Right lung (tissue), 10 donors: Measurements from ENCODE around the gene PIK3R2. TPM values are rescaled to one million over a fixed set of nuclear protein-coding genes. Genes with fewer than 3 reads are reported as not detected.
"Not testable (repeated sequence)": the region's sequence is repeated elsewhere in the genome, so short reads cannot be mapped to it uniquely, and the experiment has no call there.

Experiments
- DNase-seq, 2 donors: peaks; one replicate each; pipeline ENCODE4 v3.0.0-alpha.2; 2013
- long read RNA-seq, 8 donors: transcript quantifications; one replicate each; lab custom pipeline, GENCODE V29; 2026
- polyA plus RNA-seq, 5 donors: library from polyadenylated mRNA; unstranded; fragments of 120-200 nt; gene quantifications; one replicate each; pipeline versions ENCODE4 v1.2.1 to v1.2.3, GENCODE V29; 2013; ENCODE audit warnings: inconsistent platforms in 1 of 5, low replicate concordance in 1 of 5; ENCODE audit not compliant: insufficient read length in 5 of 5, insufficient read depth in 1 of 5

The PIK3R2 gene
- 10 to 100 TPM; 20.7 to 57.0 (median 27.6) TPM for polyA plus RNA-seq
- long read RNA-seq, donor 1, full-length matches to known transcripts = 13 of 23 reads
- long read RNA-seq, donor 1, partial matches to known transcripts = 10 of 23 reads
- long read RNA-seq, donor 1, other reads (novel, unspliced or antisense) = 0 of 23 reads
- long read RNA-seq, donor 2, full-length matches to known transcripts = 6 of 11 reads
- long read RNA-seq, donor 2, partial matches to known transcripts = 5 of 11 reads
- long read RNA-seq, donor 2, other reads (novel, unspliced or antisense) = 0 of 11 reads
- long read RNA-seq, donor 3, full-length matches to known transcripts = 6 of 13 reads
- long read RNA-seq, donor 3, partial matches to known transcripts = 7 of 13 reads
- long read RNA-seq, donor 3, other reads (novel, unspliced or antisense) = 0 of 13 reads
- long read RNA-seq, donor 4, full-length matches to known transcripts = 7 of 13 reads
- long read RNA-seq, donor 4, partial matches to known transcripts = 6 of 13 reads
- long read RNA-seq, donor 4, other reads (novel, unspliced or antisense) = 0 of 13 reads
- long read RNA-seq, donor 5, full-length matches to known transcripts = 5 of 18 reads
- long read RNA-seq, donor 5, partial matches to known transcripts = 13 of 18 reads
- long read RNA-seq, donor 5, other reads (novel, unspliced or antisense) = 0 of 18 reads
- long read RNA-seq, donor 6, full-length matches to known transcripts = 5 of 15 reads
- long read RNA-seq, donor 6, partial matches to known transcripts = 10 of 15 reads
- long read RNA-seq, donor 6, other reads (novel, unspliced or antisense) = 0 of 15 reads
- long read RNA-seq, donor 7, full-length matches to known transcripts = 16 of 26 reads
- long read RNA-seq, donor 7, partial matches to known transcripts = 10 of 26 reads
- long read RNA-seq, donor 7, other reads (novel, unspliced or antisense) = 0 of 26 reads
- long read RNA-seq, donor 8, full-length matches to known transcripts = 4 of 9 reads
- long read RNA-seq, donor 8, partial matches to known transcripts = 5 of 9 reads
- long read RNA-seq, donor 8, other reads (novel, unspliced or antisense) = 0 of 9 reads

DNA sequence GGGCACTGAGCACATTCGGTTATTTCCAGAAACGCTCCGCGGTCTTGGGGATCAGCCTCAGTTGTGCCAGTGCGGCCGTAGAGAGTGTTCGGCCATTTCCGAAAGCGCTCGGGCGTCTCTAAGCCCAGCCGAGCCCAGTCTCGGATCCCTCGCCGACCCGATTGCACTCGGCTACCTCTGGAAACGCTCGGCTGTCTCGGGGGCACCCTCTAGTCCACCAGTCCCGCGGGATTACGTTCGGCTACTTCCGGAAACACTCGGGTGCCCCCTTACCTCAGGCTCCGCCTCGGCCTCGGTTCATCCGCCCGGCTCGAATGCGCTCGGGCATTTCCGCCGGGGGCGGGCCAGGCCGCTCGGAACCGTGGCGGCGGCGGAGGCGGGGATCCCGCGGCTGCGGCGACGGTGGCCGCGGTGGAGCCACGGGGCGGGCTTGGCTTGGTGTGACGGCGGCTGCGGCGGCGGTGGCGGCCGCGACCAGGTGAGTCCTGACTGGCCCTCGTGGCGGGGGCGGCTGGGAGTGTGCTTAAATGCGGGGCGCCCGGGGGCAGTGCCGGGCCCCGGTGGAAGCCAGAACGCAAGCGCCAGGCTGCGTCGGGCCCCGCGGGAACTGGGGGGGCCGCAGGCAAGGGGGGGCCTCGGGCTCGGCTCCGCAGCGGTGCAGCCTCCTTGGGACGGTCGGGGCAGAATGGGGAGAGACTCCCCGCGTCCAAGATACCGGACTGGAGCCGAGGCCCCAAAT, at the start of gene PIK3R2:
PIK3R2 (plus strand) TSS at position 347 of the 739 bp plus-strand sequence. CDS start 2,717 bp downstream, outside the sequence.
- DNase-seq = peak; percentile 99

DNA sequence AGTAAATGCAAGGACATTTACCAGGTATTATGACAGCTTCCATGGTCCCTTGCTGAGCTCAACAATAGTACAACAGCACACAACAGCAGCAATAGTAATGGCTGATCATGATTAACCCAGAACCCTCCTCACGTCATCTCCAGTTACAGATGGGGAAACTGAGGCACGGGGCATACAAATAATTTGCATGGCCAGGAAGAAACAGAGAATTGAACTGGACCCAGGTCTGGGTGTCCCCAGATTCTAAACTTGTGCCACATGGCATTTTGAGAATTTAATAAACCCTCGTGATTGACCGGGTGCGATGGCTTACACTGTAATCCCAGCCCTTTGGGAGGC, 48.2 kb upstream of the PIK3R2 start:
- DNase-seq = no peak

DNA sequence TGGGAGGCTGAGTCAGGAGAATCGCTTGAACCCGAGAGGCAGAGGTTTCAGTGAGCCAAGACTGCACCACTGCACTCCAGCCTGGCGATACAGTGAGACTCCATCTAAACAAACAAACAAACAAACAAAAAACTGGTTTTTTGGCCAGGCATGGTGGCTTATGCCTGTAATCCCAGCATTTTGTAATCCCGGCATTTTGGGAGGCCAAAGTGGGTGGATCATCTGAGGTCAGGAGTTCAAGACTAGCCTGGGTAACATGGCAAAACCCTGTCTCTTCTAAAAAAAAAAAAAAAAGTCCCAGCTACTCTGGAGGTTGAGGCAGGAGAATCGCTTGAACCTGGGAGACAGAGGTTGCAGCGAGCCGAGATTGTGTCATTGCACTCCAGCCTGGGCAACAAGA, 47.7 kb upstream of the PIK3R2 start:
- not testable (repeated sequence) for DNase-seq

DNA sequence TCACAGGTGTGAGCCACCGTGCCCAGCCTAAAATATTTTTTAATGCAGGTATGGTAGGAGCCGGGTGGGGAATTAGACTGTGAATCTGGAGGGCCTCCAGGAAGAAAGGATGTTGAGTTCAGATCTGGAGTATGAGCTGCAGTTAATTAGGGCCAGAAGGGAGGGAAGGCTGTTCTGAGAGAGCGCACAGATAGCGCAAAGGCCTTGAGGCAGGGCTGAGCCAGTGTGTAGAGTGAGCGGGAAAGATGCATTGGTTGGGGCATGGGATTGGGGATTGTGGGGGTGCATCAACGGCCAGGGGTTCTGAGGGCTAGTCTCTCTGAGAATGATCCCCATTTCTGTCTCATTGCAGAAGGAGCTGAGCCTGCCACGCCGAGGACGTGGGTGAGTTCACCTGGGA, 45.7 kb upstream of the PIK3R2 start:
- DNase-seq = no peak

DNA sequence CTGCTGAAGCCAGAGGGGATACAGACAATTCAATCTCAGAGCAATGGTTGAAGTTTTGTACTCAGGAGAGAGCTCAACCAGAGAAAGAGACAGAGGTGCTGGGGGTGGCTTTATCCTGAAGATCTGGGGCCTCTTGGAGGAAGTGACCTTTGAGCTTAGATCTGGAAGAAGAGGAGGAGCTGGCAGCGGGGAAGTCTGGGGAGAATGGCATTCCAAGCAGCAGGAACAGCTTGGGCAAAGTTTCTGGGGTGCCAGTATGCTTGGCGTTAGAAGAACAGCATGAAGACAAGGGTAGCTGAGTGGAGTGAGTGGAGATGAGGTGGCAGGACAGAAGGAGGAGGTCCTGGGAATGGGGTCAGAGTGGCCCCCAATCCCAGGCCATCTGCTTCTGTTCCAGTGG, 44.1 kb upstream of the PIK3R2 start:
- no peak for DNase-seq

DNA sequence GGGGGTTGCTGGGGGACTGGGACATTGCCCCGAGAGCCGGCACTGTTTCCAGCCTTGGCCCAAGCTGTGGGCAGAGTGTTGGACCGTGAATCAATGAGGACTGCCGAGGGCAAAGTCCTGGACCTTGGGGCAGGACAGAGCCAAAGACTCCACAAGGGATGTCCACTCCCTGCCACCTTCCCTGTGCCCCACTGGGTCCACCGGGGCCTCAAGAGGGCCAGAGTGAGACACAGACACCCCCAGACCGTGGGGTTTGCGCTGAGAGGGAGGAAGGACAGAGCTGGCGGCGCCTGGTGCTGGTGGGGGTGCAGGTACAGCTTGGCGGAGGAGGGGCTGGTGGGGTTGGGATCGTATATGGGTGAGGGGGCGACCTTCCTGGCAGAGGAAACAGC, 43.6 kb upstream of the PIK3R2 start:
- no peak for DNase-seq

DNA sequence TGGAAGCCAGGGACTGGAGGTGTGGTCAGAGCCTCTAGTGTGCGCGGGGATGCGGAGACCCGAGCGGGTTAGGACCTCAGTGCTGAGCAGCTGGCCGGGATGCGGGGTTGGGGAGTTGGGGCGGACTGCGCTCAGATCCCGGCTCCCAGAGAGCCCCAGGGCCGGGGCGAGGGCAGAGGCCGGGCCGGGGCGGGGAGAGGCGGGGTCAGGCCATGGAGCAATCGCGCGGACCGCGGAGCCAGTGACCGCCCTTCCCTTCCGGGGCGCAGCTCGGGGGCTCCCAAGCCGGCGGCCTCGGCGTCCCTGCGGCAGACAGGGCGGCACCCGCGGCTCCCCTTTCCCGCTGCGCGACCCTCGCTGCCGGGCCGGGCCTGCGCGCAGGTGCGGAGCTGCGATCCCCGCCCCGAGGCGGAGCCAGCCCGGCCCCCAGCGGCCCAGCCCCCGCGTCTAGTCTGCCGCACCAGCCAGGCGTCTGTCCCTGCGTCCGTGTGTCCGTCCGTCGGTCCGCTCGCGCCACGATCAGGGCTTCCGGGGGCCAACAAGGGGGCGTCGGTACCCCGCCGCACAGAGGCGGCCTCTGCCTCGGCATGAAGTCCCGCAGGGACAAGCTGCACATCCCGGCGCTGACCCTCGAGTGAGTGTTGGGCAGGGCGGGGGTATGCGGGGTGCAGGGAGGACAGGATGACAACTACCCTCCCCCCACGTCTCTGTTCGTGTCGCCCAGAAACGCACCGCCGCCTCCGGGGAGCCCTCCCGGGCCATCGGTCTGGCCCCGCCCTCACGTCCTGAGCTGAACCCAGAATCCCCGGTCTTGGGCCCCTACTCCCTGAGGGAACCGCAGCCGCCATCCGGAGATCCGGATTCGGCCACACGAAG, 43.0 kb upstream of the PIK3R2 start:
- DNase-seq = no peak

DNA sequence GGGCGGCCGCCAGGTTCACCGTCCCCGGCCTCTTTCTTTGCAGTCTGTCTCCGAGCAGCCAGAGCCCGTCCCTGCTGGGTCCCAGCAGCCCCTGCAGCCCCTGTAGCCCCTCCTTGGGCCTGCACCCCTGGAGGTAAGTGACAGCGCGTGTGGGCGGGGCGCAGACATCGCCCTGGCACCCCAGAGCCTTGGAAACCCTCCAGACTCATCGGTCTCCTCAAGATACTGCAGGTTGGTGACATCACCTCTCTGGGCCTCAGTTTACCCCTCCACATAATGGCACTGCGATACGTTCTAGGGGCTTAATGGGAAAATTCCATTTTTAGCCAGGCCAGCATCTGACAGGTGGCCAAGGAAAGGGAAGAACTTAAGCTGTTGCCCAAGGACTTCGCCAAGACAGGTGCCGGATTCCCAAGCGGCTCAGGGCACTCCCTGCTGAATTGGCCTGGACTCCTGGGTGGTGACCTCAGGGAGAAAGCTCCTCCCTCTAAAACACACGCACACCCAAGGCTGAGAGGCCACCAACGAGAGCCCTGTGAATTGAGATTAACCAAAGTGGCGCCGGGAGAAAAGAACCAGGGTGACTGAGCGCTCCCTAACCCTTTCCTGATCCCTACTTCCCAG, 42.2 kb upstream of the PIK3R2 start:
- DNase-seq = no peak

DNA sequence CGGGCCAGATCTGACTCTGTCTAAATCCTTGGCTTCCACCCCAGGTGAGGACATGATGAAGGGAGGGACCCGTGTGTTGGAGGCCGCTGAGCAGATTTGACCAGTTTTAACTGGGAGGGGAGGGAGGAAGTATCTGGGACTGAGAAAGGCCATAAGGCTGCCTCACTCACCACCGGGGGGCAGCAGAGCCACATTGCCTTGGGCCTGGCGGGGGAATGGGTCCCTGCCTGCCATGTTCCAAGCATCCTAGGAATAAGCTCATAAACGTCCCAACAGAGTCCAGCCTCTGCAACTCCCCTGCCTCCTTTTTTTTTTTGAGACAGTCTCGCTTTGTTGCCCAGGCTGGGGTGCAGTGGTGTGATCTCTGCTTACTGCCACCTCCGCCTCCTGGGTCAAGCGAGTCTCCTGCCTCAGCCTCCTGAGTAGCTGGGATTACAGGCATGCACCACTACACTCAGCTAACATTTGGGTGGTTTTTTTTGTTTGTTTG, 39.9 kb upstream of the PIK3R2 start:
- DNase-seq = peak; percentile 57 to 69

DNA sequence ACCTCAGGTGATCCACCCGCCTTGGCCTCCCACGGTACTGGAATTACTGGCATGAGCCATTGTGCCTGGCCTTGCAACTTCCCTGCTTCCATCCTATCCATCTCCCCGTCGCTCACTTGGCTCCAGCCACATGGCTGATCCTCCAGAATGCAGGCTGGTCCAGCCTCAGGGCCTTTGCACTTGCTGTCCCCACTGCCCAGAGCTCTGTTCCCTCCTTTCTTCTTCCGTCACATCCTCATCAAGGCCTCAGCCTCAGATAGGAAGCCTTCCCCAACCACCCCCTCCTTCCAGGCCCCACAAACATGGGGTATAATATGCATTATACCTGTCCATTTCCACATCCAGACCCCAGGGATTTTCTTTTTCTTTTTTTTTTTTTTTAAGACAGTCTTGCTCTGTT, 39.1 kb upstream of the PIK3R2 start:
- no peak for DNase-seq

DNA sequence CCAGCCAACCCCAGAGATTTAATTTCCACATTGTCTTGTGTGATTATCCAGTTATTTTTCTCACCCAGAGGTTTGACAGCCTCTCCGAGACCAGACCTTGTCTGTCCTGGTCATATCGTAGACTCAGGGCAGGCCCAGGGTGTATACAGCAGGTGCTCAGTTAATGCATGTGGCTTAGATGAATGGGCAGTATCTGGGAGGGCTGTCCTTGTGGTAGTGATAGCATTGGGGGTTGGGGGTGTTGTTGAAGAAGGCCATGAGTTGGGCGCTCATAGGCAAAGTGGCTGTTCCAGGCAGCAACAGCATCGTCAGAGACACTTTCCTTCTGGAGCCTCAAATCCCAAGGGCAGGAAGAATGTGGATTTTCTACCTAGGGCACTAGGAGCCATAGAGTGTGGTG, 38.5 kb upstream of the PIK3R2 start:
- DNase-seq = no peak

DNA sequence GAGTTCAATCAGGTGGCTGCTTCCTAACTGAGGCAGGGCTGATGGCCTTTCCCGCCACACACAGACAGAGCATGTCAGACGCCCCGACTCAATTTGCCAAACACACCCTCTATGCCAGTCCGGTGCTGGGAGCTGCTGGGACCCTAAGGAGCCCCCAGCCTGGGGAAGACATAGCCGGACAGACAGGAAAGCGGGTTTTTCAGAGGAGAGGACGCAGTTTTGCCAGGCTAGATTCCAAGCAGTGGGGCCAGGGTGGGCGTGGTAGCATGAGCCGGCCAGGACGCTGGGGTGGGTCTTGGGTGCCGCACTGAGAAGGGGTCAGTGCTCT, 35.6 kb upstream of the PIK3R2 start:
- DNase-seq = no peak

DNA sequence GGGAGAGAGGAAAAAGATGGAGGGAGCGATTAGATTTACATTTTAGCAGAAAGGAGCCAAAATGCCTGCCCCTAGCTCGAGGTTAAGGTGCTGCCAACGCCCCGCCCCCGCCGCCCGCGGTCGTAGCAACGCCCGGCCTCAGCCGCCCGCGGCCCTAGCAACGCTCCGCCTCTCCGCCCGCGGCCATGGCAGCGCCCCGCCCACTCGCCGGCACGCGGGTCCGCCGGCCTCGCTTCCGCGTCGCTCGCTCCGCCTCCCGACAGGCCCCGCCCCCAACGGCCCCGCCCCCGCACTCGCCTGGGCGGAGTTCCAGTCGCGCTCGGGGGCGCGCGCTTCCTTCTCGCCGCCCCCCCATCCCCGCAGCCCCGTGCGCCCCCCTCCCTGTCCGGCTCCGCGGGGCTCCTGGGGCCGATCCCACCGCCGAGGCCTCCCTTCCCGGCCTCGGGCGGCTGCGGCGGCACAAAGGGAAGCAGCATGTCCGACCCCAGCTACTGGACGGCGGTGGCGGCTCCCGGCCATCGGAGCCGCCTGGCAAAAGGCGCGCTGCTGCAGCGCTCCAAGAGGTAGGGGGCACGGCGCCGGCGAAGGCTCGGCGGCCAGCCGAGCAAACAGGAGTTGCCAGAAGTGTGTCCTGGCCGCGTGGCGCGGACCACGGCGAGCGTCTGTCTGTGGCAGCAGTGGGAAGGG, 35.1 kb upstream of the PIK3R2 start:
- DNase-seq = peak; percentile 88 to 89

DNA sequence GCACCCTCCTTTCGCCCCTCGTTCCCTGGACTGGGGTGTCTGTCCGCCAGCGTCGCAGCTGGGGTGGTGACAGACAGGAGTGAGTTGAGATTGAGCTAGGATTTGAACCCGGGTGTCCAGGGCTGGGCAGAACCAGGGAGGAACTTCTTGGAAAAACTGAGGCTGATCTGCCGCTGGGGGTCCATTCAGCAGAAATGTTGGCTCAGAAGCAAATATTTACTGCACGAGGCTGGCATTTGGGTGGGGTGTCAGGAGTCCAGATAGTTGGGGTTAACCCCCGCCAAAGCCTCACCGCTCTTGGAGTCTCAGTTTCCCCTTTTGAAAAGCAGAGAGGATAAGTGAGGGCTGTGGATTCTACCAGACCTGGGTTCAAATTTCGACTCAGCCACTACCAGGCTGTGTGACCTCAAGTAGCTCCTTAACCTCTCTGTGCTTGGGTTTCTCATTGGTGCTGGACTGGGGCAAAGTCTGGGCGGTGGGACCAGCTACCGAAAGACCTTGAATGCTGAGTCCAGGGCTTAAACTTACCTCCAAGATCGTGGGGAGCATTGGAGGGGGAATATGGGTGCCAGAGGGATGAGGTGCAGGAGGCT, 34.4 kb upstream of the PIK3R2 start:
- DNase-seq = no peak

DNA sequence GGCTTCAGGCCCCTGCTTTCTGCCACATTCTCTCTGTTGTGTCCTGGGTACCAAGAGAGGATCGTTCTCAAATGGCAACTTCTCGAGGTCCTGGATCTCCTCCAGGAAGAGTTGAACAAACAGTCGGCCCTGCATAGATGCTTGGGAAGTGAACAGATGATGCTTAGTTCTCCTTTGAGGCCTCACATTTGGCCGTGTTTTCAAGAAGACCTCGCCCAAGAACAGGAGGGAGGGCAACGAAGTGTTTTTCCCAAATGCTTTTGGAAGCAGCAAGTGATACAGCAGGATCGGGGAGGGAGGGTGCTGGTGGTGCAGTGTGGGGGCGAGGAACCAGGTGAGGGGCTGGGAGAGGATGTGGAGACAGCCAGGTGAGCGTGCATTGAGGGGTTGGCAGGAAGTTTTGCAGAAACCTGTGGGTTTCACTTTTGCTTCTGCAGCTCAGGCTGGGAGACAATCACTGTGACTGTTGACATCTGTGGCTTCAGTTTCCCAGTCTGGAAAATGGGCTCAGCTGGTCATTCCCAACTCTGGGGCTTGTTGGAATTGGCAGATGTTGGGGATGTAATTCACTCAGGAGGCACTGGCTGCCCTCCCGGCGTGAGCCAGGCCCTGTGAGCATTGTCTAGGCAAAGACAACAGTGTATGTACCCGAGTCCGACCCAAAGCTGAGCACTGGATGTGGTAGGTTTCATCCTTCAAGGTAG, 33.8 kb upstream of the PIK3R2 start:
- DNase-seq = no peak

DNA sequence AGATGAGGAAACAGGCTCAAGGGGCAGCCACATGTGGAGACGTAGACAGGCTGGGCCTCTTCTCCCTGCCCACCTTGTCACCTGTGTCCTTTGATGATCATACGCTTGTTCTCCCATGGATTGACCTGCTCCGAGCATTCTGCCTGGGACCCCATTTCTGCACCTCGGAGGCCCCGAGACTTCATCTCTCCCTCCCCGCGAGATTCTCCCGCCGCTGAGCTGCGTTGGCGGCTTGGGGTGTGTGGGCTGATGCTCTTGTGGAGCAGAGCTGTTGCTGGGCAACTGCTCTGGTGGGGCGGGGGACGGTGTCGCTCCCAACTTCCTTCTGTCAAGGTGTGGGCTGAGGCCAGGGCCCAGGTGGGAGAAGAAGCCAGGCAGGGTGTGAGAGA, 33.3 kb upstream of the PIK3R2 start:
- no peak for DNase-seq

DNA sequence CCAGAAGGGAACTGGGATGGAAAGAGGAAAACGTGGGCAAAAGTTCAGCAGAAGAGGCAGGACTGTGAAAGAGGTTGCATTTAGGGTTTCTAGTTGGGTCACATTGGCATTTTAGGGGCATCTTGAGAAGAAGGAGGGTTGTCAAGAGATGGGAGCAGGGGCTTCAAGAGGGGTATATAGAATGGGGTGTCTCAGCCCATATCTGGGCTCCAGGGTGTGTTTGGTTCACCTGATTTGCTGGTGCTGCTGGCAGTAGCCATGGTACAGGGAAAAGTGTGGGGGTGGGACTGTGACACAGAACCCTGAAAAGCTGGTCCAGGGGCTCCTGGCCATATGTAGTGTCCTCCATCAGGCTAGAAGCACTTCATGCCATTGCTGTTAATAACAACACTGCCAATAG, 32.8 kb upstream of the PIK3R2 start:
- DNase-seq = no peak

DNA sequence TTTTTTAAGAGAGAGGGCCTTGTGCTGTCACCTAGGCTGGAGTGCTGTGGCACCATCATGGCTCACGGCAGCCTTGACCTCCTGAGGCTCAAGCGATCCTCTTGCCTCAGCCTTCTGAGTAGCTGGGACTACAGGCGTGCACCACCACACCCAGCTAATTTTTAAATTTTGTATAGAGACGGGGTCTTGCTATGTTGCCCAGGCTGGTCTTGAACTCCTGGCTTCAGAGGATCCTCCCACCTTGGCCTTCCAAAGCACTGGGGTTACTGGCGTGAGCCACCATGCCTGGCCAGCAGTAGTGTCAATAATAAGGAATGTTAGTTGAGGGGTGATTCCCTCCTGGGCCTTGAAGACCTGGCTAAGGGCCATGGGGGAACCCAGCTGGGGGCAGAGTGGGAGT, 31.8 kb upstream of the PIK3R2 start:
- no peak for DNase-seq

DNA sequence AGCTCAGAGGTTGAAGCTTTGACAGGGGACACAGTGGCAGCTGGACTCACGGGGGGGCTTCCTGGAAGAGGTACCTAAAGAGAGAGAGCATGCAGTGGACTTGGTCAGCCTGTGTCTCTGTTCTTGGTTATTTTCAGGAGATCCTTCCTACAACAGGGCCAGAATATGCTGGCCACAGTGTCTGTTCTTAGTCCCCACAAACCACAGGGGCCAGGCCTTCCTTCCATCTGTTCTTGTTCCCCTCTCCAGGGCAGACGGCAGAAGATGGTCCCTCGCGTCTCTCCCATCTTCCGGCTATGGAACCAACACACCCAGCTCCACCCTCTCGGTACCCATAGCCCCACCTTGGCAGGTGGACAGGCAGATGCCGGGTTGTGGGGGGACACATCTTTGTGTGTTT, 30.5 kb upstream of the PIK3R2 start:
- no peak for DNase-seq
